Activated T-cell treated with anti-CD3 and anti-CD28 coated beads, Interleukin-2, amount 50 U/mL, for 72 hours (primary cell): ENCODE results near the gene DDX1. TPM values are rescaled to one million over a fixed set of nuclear protein-coding genes. Genes with fewer than 3 reads are reported as not detected.

Experiments
- ATAC-seq, 2 donors: fragments of 150-1000 bp; cut with Tn5 transposase; replicated peaks in 1 of 2; 2 replicates each; pipeline ENCODE4 v1.10.0; 2021; ENCODE audit warnings: moderate library complexity in 2 of 2, mild to moderate bottlenecking in 1 of 2
- DNase-seq, 2 donors: peaks; one replicate each; pipeline ENCODE4 v3.0.0; 2021 to 2022; ENCODE audit warnings: mixed read lengths in 1 of 2
- H3K27ac Mint-ChIP-seq: one replicate; pipeline ENCODE4 v1.8.0; 2022; ENCODE audit warnings: mild to moderate bottlenecking, moderate library complexity, mixed read lengths
- H3K27me3 Mint-ChIP-seq: one replicate; pipeline ENCODE4 v1.8.0; 2022; ENCODE audit warnings: low read depth, mixed read lengths
- H3K36me3 Mint-ChIP-seq, 2 donors: one replicate each; pipeline ENCODE4 v1.8.0; 2022; ENCODE audit warnings: mixed read lengths in 2 of 2, mild to moderate bottlenecking in 1 of 2; ENCODE audit not compliant: insufficient read depth in 2 of 2
- H3K4me1 Mint-ChIP-seq: one replicate; pipeline ENCODE4 v1.8.0; 2022; ENCODE audit warnings: low read depth, mixed read lengths
- H3K4me3 Mint-ChIP-seq, 2 donors: one replicate each; pipeline ENCODE4 v1.8.0; 2022; ENCODE audit warnings: mild to moderate bottlenecking in 2 of 2, mixed read lengths in 2 of 2, moderate library complexity in 2 of 2
- H3K9me3 Mint-ChIP-seq, 2 donors: one replicate each; pipeline ENCODE4 v1.8.0; 2022; ENCODE audit warnings: mixed read lengths in 2 of 2
- total RNA-seq, 2 donors: library from RNA; stranded (reverse); gene quantifications; one replicate each; pipeline ENCODE4 v1.2.3, GENCODE V29; 2022

Gene DDX1
- total RNA-seq, 2 donors from 2014 or later = 55.8 to 56.0 TPM

DNA sequence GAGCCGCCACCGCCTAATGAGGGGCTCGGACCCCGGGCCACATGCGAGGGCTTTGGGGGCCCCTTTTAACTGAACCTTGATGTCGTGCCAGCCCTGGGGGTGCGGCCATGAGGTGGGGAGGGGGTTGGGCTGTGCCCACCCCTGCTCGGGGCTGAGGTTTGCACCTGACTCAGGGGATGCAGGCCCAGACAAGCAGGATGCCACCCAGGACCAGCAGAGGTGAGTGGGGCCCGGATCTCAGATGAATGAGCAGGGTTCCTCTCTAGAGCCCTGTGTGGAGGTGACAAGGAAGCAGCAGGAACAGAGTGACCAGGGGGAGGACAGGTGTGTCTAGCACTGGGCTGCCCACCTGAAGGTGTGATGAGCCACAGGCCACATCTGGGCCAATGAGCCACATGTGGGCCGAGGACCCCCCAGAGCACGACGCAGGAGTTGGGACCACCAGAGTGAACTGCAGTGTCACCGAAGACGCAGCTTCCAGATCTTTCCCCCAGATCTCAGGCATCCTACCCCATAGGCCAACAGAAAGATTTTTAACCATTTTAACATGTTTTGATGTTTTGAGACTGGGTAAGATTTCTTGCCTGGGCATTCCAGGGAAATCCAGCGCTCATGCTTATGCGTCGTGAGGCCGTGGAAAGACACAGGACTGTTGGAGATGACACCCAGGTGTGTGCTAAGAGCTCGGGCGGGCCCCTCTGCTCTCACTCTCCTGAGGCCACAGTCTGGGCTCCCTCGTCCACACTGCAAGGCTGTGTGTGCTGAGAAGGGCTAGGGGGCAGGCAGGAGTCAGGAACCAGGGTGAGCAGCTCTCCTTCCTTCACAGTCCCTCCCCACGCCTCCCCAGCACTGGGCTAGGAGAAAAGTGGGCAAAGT is 73.6 kb downstream of the DDX1 start:
- no peaks in the 10 kb centered on the region for H3K36me3 Mint-ChIP-seq
- H3K4me1 Mint-ChIP-seq = no peaks in the 10 kb centered on the region
- H3K27ac Mint-ChIP-seq = no peak overlapping the region
- H3K27me3 Mint-ChIP-seq = peaks cover 7% of the 10 kb centered on the region
- H3K9me3 Mint-ChIP-seq = no peaks in the 10 kb centered on the region
- DNase-seq = no peak
- H3K4me3 Mint-ChIP-seq = no peak overlapping the region
- no peak for ATAC-seq

DNA sequence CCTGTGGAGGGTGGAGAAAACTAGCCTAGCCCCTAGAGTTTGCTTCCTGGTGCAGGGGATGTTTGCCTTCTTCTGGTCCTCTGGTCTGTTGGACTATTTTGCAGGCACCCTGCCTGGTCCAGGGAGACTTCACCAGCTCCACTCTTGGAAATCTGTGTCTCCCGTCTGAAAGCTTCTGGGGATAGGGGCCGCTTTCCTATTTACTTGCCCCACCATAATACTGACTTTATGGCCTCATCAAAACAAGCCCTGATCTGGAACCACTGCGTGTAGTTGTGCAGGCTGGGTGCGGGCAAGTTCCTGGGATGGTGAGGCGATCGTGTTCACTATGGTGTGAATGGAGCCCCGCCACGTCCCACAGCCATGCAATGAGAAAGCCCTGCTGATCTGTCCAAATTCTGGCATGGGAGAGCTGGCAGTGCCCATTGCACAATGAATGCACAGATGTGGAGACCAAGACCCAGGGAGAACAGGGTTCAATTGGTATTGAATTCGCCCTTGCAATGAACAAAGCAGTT is 74.3 kb downstream of the DDX1 start:
- no peaks in the 10 kb centered on the region for H3K9me3 Mint-ChIP-seq
- H3K4me1 Mint-ChIP-seq = no peaks in the 10 kb centered on the region
- H3K36me3 Mint-ChIP-seq = no peaks in the 10 kb centered on the region
- ATAC-seq = no peak
- H3K27ac Mint-ChIP-seq = no peak overlapping the region
- peaks cover 7% of the 10 kb centered on the region for H3K27me3 Mint-ChIP-seq
- no peak overlapping the region for H3K4me3 Mint-ChIP-seq
- DNase-seq = no peak

DNA sequence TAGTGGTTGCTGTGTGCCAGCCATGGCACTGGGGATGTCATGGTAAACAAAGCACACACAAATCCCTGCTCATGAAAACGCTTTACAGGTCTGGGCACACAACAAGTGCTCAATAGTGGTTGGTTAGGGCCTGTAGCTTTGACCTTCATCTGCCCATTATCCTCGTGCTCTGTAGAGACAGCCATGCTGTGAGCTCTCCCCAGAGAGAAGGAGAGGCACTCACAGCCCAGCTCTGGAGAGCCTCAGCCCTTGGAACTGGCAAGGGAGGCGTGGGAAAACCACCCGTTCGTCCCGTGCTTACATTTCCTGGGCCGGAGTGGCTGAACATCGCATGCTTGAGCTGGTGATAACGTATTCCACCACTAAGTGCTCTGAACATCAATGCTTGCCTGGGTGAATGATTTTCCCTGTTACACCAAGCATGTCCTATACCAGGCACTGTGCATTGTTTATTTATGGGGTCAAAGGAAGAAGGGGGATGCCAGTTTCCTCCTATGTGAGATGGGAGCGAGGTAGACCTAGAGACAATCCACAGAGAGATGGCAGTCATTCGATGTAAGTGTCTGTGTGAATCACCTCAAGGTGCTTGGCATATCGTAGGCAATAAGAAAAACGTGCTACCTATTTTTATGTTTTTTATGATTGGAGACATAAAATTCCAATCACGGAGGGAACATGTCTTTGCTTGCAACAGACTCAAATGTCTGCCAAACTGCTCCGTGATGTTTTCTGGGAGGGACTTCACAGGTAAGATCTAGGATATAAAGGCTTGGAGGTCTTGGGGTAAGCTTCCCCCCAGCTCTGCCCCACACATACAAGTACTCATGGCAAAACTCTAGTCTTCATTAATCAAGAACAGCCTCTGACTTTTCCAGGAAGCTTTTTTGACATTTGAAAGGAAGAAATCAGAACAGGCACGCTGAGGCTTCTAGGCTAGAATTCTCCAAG is 75.5 kb downstream of the DDX1 start:
- Mint-ChIP-seq H3K9me3 (no peaks in the 10 kb centered on the region), H3K4me3 (no peak overlapping the region), H3K27ac (no peak overlapping the region), H3K27me3 (peaks cover 5% of the 10 kb centered on the region), H3K4me1 (no peaks in the 10 kb centered on the region), H3K36me3 (no peaks in the 10 kb centered on the region)
- ATAC-seq (no peak), DNase-seq (no peak)

DNA sequence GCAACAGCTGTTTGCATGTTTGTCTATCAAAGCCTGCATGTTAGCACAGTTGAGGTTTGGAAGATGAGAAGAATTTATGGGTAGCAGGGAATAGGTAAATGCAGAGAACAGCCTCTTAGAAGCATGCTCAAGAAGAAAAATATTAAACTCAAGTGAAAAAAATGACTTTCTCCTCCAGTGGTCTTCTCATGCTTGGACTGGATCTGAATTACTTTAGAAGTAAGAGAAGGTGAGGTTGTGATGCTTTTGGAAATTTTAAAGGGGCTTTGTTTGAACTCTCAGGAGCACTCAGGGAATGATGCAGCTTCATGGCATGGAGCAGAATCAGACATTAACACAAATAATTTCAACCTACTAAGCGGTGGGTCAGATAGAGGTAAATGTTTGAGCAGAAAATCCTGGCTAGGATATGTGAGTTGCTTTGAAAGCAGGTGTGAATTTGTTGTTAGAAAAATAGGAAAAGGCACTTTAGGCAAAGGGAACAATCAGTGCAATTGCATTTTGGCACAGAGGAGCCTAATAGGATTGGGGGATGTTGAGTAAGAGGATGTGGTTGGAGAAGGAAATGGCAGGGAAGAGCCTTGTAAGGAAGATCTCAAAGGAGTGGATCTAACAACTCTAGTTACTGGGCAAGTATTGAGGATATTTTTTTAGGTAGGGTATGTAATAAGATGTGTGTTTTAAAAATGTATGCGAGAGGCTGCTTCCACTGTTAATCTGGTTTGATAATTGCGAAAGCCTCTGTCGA is 76.3 kb downstream of the DDX1 start:
- Mint-ChIP-seq H3K27ac (no peak overlapping the region), H3K27me3 (peaks cover 7% of the 10 kb centered on the region), H3K36me3 (no peaks in the 10 kb centered on the region), H3K4me3 (no peak overlapping the region), H3K9me3 (no peaks in the 10 kb centered on the region), H3K4me1 (no peaks in the 10 kb centered on the region)
- no peak for ATAC-seq
- DNase-seq = no peak

DNA sequence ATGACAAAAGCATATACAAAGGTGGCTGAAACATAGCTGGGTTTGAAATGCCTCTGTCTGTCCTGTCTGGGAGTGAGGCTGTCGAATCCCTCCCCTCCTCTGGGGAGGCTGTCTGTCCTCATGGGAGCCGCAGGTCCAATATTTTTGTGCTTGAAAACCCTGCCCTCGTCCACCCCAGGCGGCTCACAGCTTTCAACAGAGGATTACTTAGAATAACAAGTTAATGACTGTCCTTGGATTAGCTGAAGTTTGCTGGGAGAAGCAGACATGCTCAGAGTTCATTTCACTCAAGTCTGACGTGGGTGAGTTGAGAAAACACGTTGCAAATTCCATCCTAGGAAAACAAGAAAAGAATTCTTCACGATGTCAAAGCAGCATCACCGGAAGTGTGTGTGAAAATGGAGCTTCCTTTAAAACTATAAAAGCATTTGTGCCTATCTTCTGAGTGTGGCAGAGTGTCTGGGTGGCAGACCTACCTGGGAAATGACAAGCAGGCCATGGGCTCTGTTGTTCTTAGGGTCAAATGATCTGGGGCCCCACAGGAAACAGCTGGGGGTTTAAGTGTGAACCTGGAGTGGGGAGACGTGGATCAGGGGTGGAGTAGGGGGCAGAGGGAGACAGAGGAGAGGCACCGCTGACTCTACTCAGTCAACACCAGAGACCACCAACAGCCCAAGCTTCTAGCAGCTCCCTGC is 77.1 kb downstream of the DDX1 start:
- no peaks in the 10 kb centered on the region for H3K9me3 Mint-ChIP-seq
- DNase-seq = no peak
- H3K27ac Mint-ChIP-seq = no peak overlapping the region

DNA sequence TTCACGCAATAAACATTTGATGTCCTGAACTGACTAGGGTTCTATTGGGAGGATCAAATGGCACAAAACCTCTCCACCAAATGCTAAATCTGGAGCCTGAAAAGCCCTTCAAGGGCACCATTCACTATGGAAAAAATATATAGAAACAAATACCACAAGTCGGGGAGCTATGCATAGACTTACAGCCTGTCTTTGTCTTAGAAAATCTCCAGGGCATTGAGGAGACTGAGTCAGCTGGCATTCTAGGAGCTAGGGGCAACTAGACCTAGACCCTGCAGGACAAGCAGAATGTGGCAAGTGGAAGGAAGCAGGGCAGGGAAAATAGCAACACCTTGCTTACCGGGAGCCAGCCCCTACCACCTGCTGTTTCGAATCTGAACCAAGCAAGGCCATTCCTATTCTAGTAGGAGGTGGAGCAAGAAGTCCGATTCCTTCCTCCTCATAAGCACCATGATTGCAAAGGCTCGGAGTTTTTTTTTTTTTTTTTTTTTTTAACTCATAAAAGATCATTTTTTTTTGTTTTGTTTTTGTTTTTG is 77.8 kb downstream of the DDX1 start:
- no peak for DNase-seq
- H3K4me3 Mint-ChIP-seq = no peak overlapping the region
- no peaks in the 10 kb centered on the region for H3K9me3 Mint-ChIP-seq
- no peak for ATAC-seq
- H3K27me3 Mint-ChIP-seq = peaks cover 12% of the 10 kb centered on the region
- H3K27ac Mint-ChIP-seq = no peak overlapping the region
- H3K4me1 Mint-ChIP-seq = no peaks in the 10 kb centered on the region
- H3K36me3 Mint-ChIP-seq = no peaks in the 10 kb centered on the region

More for the DNA sequence above, 77.1 kb downstream of the DDX1 start:
- peaks cover 9% of the 10 kb centered on the region for H3K27me3 Mint-ChIP-seq
- H3K4me3 Mint-ChIP-seq = no peak overlapping the region
- no peaks in the 10 kb centered on the region for H3K4me1 Mint-ChIP-seq
- no peaks in the 10 kb centered on the region for H3K36me3 Mint-ChIP-seq
- ATAC-seq = no peak

DNA sequence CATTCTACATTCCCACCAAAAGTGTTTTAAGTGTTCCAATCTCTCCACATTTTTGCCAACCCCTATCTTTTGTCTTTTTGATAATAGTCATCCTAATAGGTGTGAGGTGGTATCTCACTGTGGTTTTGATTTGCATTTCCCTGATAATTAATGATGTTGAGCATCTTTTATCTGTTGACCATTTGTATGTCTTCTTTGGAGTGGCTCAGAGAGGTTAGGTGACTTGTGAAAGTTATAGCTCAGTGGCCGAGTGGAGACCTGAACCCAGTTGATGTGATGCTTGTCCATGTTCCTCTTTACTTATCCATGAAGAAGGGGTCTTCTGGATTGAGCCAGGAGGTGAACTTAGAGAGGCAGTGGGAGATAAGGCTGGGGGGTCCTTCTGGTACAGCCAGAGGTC is 78.8 kb downstream of the DDX1 start:
- no peaks in the 10 kb centered on the region for H3K9me3 Mint-ChIP-seq
- H3K4me1 Mint-ChIP-seq = no peaks in the 10 kb centered on the region
- no peaks in the 10 kb centered on the region for H3K36me3 Mint-ChIP-seq
- ATAC-seq = no peak
- H3K4me3 Mint-ChIP-seq = no peak overlapping the region
- H3K27me3 Mint-ChIP-seq = peaks cover 12% of the 10 kb centered on the region
- DNase-seq = no peak
- H3K27ac Mint-ChIP-seq = no peak overlapping the region

DNA sequence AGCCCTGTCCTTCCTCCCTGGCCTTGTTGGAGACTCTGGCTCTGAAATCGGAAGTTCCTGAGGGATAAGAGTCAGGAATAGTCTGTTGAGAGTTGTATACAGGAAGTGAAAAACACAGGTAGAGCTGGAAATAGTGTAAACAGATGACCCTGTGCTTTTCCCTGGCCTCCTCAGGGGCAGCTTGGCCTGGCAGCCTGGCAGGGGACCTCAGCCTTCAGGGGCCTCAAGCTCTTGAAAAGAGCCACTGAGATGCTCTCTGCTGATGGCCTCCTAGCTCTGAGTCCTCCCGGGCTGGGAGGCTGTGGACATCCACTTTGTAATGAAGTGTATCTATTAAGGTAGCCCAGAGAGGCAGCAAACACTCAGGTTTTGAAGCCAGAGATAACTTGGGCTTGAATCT is 79.3 kb downstream of the DDX1 start:
- H3K9me3 Mint-ChIP-seq = no peaks in the 10 kb centered on the region
- ATAC-seq (no peak), DNase-seq (no peak)
- H3K27me3 Mint-ChIP-seq = peaks cover 12% of the 10 kb centered on the region
- no peak overlapping the region for H3K4me3 Mint-ChIP-seq
- no peaks in the 10 kb centered on the region for H3K36me3 Mint-ChIP-seq
- H3K4me1 Mint-ChIP-seq = no peaks in the 10 kb centered on the region
- H3K27ac Mint-ChIP-seq = no peak overlapping the region

DNA sequence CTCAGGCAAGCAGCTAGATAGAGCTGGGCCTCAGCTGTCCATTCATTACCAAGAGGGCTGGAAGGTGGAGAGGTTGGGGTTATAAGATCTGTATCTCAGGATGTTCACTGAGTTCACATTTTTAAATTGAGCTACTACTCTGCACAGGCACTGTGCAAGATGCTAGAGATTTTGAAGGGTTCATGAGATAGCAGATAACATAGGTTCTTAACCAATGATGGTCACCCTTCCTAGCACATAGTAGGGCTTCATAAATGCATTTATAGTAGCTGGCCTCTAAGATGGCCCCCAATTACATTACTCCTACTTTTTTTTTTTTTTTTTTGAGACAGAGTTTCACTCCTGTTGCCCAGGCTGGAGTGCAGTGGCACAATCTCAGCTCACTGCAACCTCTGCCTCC is 79.7 kb downstream of the DDX1 start:
- Mint-ChIP-seq H3K36me3 (no peaks in the 10 kb centered on the region), H3K4me3 (no peak overlapping the region), H3K27me3 (peaks cover 12% of the 10 kb centered on the region), H3K9me3 (no peaks in the 10 kb centered on the region), H3K4me1 (no peaks in the 10 kb centered on the region), H3K27ac (no peak overlapping the region)
- DNase-seq = no peak
- no peak for ATAC-seq

DNA sequence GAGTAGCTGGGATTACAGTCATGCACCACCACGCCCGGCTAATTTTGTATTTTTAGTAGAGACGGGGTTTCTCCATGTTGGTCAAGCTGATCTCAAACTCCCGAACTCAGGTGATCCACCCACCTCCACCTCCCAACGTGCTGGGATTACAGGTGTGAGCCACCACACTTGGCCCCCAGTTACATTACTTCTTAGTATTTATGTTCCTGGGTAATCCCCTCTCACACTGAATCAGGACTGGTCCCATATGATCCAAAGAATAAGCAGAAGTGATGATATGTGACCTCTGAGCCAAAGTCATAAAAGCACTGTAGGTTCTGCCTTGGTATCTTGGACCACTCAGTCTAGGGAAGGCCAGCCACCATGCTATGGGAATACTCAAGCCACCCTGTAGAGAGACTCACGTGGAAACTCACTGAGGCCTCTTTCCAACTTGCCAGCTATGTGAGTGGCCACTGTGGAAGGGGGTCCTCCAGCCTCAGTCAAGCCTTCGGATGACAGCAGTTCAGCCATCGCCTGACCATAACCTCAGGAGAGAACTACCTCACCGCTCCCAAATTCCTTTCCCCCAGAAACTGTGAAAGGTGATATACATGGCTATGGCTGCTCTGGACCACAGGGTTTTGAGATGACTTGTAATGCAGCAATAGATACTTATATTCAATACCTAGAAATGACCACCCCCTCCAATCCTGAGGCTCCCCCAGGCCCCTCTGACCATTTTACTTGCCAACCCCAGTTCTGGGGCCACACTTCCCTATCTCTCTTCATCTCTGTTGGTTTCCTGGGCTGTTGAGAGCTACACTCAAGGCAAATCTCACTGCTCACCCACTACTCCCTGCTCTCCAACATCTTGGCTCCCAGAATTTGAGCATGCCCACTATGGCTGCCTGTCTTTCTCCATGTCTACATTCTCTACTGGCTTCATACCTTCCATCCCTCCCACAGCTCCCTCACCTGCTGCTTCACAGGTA is 80.5 kb downstream of the DDX1 start:
- no peak for DNase-seq
- no peaks in the 10 kb centered on the region for H3K9me3 Mint-ChIP-seq
- H3K4me3 Mint-ChIP-seq = no peak overlapping the region
- no peak overlapping the region for H3K27ac Mint-ChIP-seq
- no peak for ATAC-seq
- H3K36me3 Mint-ChIP-seq = no peaks in the 10 kb centered on the region
- peaks cover 12% of the 10 kb centered on the region for H3K27me3 Mint-ChIP-seq
- no peaks in the 10 kb centered on the region for H3K4me1 Mint-ChIP-seq
